BJ (cell line): ENCODE measurements around the gene DNAH8. TPM values are rescaled to one million over a fixed set of nuclear protein-coding genes. Genes with fewer than 3 reads are reported as not detected.

Experiments
- CTCF ChIA-PET: fragments of 350-600 bp; formaldehyde crosslinking; extraction: SDS; loops from one replicate; lab custom pipeline; 2021; ENCODE audit warnings: antibody characterized with exemption, inconsistent platforms; lab: Yijun Ruan, JAX
- POLR2A ChIA-PET: fragments of 300-600 bp; sonication (Branson Sonifier 250); formaldehyde crosslinking; extraction: SDS; loops from one replicate; lab custom pipeline; 2021; ENCODE audit warnings: antibody characterized with exemption; lab: Charles Lee
- DNase-seq: peaks from one replicate; pipeline ENCODE4 v3.0.0-alpha.2; 2011; ENCODE audit warnings: low read depth
- H3K27me3 ChIP-seq: 2 replicates; pipeline ENCODE4 v1.6.0; 2011; ENCODE audit warnings: low read length; ENCODE audit not compliant: control insufficient read depth, insufficient read depth
- H3K36me3 ChIP-seq: 2 replicates; pipeline ENCODE4 v1.5.1; 2011; ENCODE audit warnings: low read length; ENCODE audit not compliant: control insufficient read depth, insufficient read depth
- H3K4me3 ChIP-seq: 2 replicates; pipeline ENCODE4 v1.5.1; 2011; ENCODE audit warnings: low read depth, mild to moderate bottlenecking, control low read depth, low read length
- polyA plus RNA-seq: library from polyadenylated mRNA; depleted of rRNA; stranded (reverse); fragments of >200 nt; gene quantifications from 2 replicates; pipeline ENCODE4 v1.2.3, GENCODE V29; 2011
- TF ChIP-seq, protein P1 (sequence below): IDR thresholded peaks from 2 replicates; pipeline ENCODE4 v1.5.1; 2011; ENCODE audit warnings: low read depth, mild to moderate bottlenecking, control low read depth, inconsistent platforms, low read length, moderate library complexity; ENCODE audit not compliant: insufficient read depth

The DNAH8 gene
- polyA plus RNA-seq, 1 experiment, result not detected

DNA sequence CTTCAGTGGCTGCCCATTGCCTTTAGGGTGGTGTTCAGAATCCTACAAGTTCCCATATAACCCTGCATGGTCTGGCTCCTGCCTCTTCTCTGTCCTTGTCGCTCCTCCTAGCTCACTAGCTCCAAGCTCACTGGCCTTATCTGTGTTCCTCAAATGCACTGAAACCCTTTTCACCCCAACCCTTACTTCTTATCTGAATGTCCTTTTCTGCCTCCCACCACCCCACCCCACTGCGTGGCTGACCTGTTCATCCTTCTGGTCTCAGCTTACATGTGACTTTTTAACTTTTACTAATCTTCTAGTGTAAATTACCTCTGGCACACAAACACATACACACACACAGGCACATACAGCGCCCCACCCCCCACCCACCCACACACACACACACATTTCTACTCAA, 292.5 kb downstream of the DNAH8 start:
- DNase-seq, result no peak
- Histone ChIP-seq H3K36me3 (no peaks in the 10 kb centered on the region), H3K27me3 (no peaks in the 10 kb centered on the region), H3K4me3 (no peak overlapping the region)
- POLR2A ChIA-PET, result no interaction called here
- CTCF ChIA-PET, result interaction anchor here (1.1 to 1.6 kb wide), 2 partner anchors 34 to 302 kb away, joined by 3 to 6 read pairs; no protein-coding TSS in a partner anchor
- TF ChIP-seq, protein P1, sequence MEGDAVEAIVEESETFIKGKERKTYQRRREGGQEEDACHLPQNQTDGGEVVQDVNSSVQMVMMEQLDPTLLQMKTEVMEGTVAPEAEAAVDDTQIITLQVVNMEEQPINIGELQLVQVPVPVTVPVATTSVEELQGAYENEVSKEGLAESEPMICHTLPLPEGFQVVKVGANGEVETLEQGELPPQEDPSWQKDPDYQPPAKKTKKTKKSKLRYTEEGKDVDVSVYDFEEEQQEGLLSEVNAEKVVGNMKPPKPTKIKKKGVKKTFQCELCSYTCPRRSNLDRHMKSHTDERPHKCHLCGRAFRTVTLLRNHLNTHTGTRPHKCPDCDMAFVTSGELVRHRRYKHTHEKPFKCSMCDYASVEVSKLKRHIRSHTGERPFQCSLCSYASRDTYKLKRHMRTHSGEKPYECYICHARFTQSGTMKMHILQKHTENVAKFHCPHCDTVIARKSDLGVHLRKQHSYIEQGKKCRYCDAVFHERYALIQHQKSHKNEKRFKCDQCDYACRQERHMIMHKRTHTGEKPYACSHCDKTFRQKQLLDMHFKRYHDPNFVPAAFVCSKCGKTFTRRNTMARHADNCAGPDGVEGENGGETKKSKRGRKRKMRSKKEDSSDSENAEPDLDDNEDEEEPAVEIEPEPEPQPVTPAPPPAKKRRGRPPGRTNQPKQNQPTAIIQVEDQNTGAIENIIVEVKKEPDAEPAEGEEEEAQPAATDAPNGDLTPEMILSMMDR, result no peak

DNA sequence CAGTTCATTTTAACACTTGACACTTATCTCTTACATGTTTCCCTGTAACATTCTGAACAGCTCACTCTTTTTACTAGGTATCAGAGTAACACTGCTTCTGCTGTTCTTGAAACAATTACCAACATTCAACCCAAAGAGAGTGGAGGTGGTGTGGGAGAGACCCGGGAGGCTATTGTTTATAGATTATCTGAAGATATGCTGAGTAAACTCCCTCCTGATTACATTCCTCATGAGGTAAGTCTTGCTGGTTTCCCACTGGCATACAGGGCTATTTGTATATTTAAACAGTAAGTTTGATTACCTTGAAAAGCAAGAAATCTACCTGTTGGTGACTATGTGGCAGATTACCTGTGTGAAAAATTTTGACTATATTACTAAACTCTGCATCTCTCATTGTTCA, 293.6 kb downstream of the DNAH8 start:
- Histone ChIP-seq H3K27me3 (no peaks in the 10 kb centered on the region), H3K4me3 (no peak overlapping the region), H3K36me3 (no peaks in the 10 kb centered on the region)
- POLR2A ChIA-PET, result no interaction called here
- CTCF ChIA-PET, result interaction anchor here (1.1 kb wide), 1 partner anchor 35 kb away, joined by 3 read pairs; no protein-coding TSS in a partner anchor
- no peak for DNase-seq
- TF ChIP-seq, protein P1, result no peak

DNA sequence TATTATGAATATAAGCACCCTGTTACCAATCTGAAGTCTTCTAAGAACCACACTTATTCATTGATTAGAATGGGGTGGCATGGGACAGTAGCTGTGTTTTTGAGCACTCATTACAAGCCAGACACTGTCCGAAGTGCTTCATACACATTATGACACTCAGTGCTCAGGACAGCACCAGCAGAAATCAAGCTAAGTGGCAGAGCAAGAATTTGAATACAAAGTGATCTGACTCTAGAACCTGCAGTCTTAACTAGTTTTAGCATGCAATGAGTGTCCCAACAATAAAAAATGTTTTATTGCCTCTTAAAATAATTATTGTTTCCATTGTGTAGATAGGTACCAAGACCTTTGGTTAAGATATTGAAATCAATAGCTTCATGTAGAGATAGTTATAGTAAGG, 294.4 kb downstream of the DNAH8 start:
- Histone ChIP-seq H3K27me3 (no peaks in the 10 kb centered on the region), H3K36me3 (no peaks in the 10 kb centered on the region), H3K4me3 (no peak overlapping the region)
- ChIA-PET POLR2A (no interaction called here), CTCF (interaction anchor here (1.0 kb wide), 1 partner anchor 294 kb away, joined by 3 read pairs; no protein-coding TSS in a partner anchor)
- no peak for DNase-seq
- TF ChIP-seq, protein P1, result no peak

DNA sequence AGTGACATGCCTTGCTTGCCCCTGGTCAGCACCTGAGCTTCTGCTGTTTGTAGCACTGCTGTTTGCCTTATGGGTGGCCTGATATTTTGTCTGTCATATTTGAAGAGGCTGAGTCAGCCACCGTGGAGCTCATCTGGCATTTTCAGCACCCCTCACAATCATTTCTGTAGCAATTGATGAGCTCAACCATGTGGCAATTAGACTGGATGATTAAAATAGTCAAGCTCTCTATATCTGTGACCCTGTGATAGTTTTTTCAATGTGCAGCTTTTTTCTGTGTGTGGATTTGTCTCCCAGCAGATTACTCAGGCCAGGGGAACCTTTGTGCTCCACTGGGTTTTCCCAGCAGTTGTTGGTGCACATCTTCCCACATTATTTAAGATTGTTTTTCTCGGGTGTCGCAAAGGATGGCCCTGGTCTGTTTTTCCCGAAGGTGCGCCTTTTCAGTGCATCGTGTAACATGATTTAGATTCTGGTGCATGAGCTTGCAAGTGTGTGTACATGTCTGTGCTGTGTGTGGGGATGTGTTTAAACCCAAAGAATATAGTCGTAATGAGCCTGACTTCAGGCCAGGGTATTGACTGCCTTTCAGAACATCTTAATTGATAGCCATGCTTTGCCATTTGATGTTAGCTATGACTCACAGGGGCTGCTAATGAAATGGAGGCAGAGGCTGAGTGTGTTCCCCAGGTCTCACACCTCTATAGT, 301.9 kb downstream of the DNAH8 start:
- ChIA-PET POLR2A (no interaction called here), CTCF (interaction anchor here (0.6 kb wide), 1 partner anchor 305 kb away, joined by 3 read pairs; no protein-coding TSS in a partner anchor)
- TF ChIP-seq, protein P1, result no peak
- no peaks in the 10 kb centered on the region for H3K36me3 ChIP-seq
- DNase-seq, result no peak
- no peaks in the 10 kb centered on the region for H3K27me3 ChIP-seq
- H3K4me3 ChIP-seq, result no peak overlapping the region

DNA sequence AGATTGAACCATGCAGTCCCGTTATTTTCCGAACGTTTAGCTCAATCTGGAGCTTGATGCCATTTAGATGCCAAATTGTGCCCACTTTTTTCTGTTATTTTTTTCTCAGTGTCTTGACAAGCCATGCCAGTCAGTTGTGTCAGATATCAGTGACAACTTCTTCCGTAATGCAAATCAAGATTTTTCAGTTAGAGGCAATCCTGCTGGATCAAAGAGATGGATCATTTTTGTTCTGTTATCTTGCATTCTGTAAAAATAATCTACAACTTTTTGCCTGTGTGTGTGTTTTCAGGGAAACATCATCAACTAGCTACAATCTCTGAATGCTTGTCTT, 302.4 kb downstream of the DNAH8 start:
- CTCF ChIA-PET, result interaction anchor here (0.9 kb wide), 1 partner anchor 9 kb away, joined by 4 read pairs; no protein-coding TSS in a partner anchor
- POLR2A ChIA-PET, result no interaction called here
- H3K36me3 ChIP-seq, result no peaks in the 10 kb centered on the region
- no peak overlapping the region for H3K4me3 ChIP-seq
- no peaks in the 10 kb centered on the region for H3K27me3 ChIP-seq
- no peak for DNase-seq
- TF ChIP-seq, protein P1, result no peak
